ENCODE results near the gene LIPC.

LIPC gene

GRCh38 chr15:58512522-58512921 lies 80.7 kb downstream of the LIPC start:
- no peak for TF ChIP-seq CTCF (IDR thresholded peaks at IDR 0.05; ENCODE audit: insufficient read depth, low read length, poor library complexity, severe bottlenecking)
- no peak for TF ChIP-seq EZH2phosphoT487 (conservative IDR thresholded peaks at IDR 0.05; ENCODE audit: low read length)
- no peak overlapping the region for H2AFZ ChIP-seq (ENCODE audit: low read depth, low read length, severe bottlenecking)
- no peak overlapping the region for H3K9ac ChIP-seq (ENCODE audit: low read length)
- H3F3A ChIP-seq (ENCODE audit: insufficient read depth), result no peaks in the 10 kb centered on the region
- no peaks in the 10 kb centered on the region for H4K20me1 ChIP-seq (ENCODE audit: low read depth, low read length)
- H3K4me2 ChIP-seq (ENCODE audit: low read depth, low read length, poor library complexity, severe bottlenecking), result no peak overlapping the region
- no peaks in the 10 kb centered on the region for H3K9me3 ChIP-seq (ENCODE audit: insufficient read depth, low read length)
- no peaks in the 10 kb centered on the region for H3K36me3 ChIP-seq (ENCODE audit: low read length)
- H3K27me3 ChIP-seq (ENCODE audit: low read length), result no peaks in the 10 kb centered on the region
- no peak overlapping the region for H3K4me3 ChIP-seq (ENCODE audit: insufficient read depth, low read length, poor library complexity, severe bottlenecking)
- no peaks in the 10 kb centered on the region for H3K79me2 ChIP-seq (ENCODE audit: insufficient read depth, low read length)
- no peaks in the 10 kb centered on the region for H3K9me2 ChIP-seq (replicated peaks; ENCODE audit: insufficient read depth, low read length)
- H3K27ac ChIP-seq (ENCODE audit: low read depth, low read length), result no peak overlapping the region

- Histone ChIP-seq H3F3A (ENCODE audit: insufficient read depth) (no peaks in the 10 kb centered on the region), H3K36me3 (ENCODE audit: low read length) (no peaks in the 10 kb centered on the region), H4K20me1 (ENCODE audit: low read depth, low read length) (no peaks in the 10 kb centered on the region), H3K4me2 (ENCODE audit: low read depth, low read length, poor library complexity, severe bottlenecking) (no peak overlapping the region), H3K4me3 (ENCODE audit: insufficient read depth, low read length, poor library complexity, severe bottlenecking) (no peak overlapping the region), H3K27ac (ENCODE audit: low read depth, low read length) (no peak overlapping the region), H3K79me2 (ENCODE audit: insufficient read depth, low read length) (no peaks in the 10 kb centered on the region), H2AFZ (ENCODE audit: low read depth, low read length, severe bottlenecking) (no peak overlapping the region), H3K27me3 (ENCODE audit: low read length) (no peaks in the 10 kb centered on the region), H3K9me3 (ENCODE audit: insufficient read depth, low read length) (no peaks in the 10 kb centered on the region), H3K9ac (ENCODE audit: low read length) (no peak overlapping the region), H3K9me2 (replicated peaks; ENCODE audit: insufficient read depth, low read length) (no peaks in the 10 kb centered on the region)
- TF ChIP-seq EZH2phosphoT487 (conservative IDR thresholded peaks at IDR 0.05; ENCODE audit: low read length) (no peak), CTCF (IDR thresholded peaks at IDR 0.05; ENCODE audit: insufficient read depth, low read length, poor library complexity, severe bottlenecking) (no peak)
Observed at GRCh38 chr15:58513008-58513407, 81.2 kb downstream of the LIPC start.

GRCh38 chr15:58513726-58514336 lies 82.0 kb downstream of the LIPC start:
- no peak overlapping the region for H3K9ac ChIP-seq (ENCODE audit: low read length)
- no peaks in the 10 kb centered on the region for H4K20me1 ChIP-seq (ENCODE audit: low read depth, low read length)
- no peak overlapping the region for H3K4me3 ChIP-seq (ENCODE audit: insufficient read depth, low read length, poor library complexity, severe bottlenecking)
- H3K36me3 ChIP-seq (ENCODE audit: low read length), result no peaks in the 10 kb centered on the region
- no peaks in the 10 kb centered on the region for H3K9me3 ChIP-seq (ENCODE audit: insufficient read depth, low read length)
- no peak overlapping the region for H2AFZ ChIP-seq (ENCODE audit: low read depth, low read length, severe bottlenecking)
- no peak overlapping the region for H3K27ac ChIP-seq (ENCODE audit: low read depth, low read length)
- no peaks in the 10 kb centered on the region for H3K9me2 ChIP-seq (replicated peaks; ENCODE audit: insufficient read depth, low read length)
- no peaks in the 10 kb centered on the region for H3K27me3 ChIP-seq (ENCODE audit: low read length)
- H3K79me2 ChIP-seq (ENCODE audit: insufficient read depth, low read length), result no peaks in the 10 kb centered on the region
- H3F3A ChIP-seq (ENCODE audit: insufficient read depth), result no peaks in the 10 kb centered on the region
- H3K4me2 ChIP-seq (ENCODE audit: low read depth, low read length, poor library complexity, severe bottlenecking), result no peak overlapping the region
- no peak for TF ChIP-seq EZH2phosphoT487 (conservative IDR thresholded peaks at IDR 0.05; ENCODE audit: low read length)
- no peak for TF ChIP-seq CTCF (IDR thresholded peaks at IDR 0.05; ENCODE audit: insufficient read depth, low read length, poor library complexity, severe bottlenecking)
